IgD-negative memory B cell (primary cell): ENCODE results near the gene EVX2. TPM values are rescaled to one million over a fixed set of nuclear protein-coding genes. Genes with fewer than 3 reads are reported as not detected.
A peak's percentile ranks its signal among the peaks of the same experiment; 100 is the strongest.

Experiments used
- H3K27ac Mint-ChIP-seq, 3 donors: one replicate each; pipeline ENCODE4 v1.8.0; 2020 to 2022; ENCODE audit warnings: mild to moderate bottlenecking in 3 of 3, mixed read lengths in 3 of 3, moderate library complexity in 1 of 3
- H3K27me3 Mint-ChIP-seq: one replicate; pipeline ENCODE4 v1.8.0; 2021; ENCODE audit warnings: mixed read lengths
- H3K36me3 Mint-ChIP-seq: one replicate; pipeline ENCODE4 v1.8.0; 2020; ENCODE audit warnings: mild to moderate bottlenecking, mixed read lengths
- H3K4me1 Mint-ChIP-seq, 3 donors: one replicate each; pipeline ENCODE4 v1.8.0; 2020 to 2022; ENCODE audit warnings: mixed read lengths in 3 of 3, mild to moderate bottlenecking in 1 of 3
- H3K4me3 Mint-ChIP-seq, 4 donors: one replicate each; pipeline ENCODE4 v1.8.0; 2020 to 2022; ENCODE audit warnings: mild to moderate bottlenecking in 4 of 4, mixed read lengths in 4 of 4, moderate library complexity in 3 of 4
- H3K9me3 Mint-ChIP-seq, 3 donors: one replicate each; pipeline ENCODE4 v1.8.0; 2020 to 2021; ENCODE audit warnings: mixed read lengths in 3 of 3, mild to moderate bottlenecking in 1 of 3
- polyA plus RNA-seq: library from polyadenylated mRNA; unstranded; fragments of 300-500 nt; fragmentation: Illumina TruSeq; gene quantifications from one replicate; pipeline ENCODE4 v1.2.3, GENCODE V29; 2021

EVX2 gene
- polyA plus RNA-seq, 1 donor from 2014 or later = not detected

DNA sequence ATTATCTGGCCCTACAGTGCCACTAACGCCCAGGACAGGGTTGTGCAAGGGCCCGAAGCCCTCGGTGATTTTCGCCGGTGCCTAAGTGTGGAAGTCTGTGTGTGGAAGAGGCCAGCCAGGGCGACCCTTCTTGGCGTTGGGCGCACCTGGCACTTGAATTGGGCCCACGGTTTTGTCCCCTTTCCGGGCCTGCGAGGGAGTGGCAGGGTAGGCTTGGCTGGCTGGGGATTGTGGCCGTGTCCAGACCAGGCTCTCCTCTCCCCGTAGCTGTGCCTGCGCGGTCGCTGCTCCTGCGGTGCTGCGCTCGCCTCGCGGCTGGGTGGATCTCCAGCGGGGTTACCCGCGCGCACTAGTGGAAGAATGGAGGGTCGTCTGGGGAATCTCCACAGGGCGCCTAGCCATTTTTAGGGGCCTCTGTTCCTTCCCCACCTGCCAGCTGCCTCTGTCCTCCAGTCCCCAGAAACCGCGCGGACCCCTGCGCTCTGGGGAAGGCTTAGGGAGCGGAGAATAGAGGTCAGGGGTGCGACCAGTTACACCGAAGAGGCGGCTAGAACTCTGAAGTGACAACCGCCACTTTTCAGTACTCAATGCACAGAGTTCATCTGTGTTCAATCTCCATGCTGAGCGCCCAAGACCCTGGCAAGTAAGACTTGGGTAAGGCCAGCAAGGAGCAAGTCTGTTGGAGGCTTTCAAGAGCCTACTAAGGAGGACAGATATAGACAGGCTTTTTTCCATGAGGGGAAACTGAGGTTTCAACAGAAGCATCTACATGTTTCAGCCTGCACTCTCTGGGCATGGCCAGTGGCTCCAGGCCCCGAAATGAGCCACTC, 16.0 kb downstream of the EVX2 start:
- peak overlapping the region in 2 of 4 donors; percentile 23 to 84 for H3K4me3 Mint-ChIP-seq

DNA sequence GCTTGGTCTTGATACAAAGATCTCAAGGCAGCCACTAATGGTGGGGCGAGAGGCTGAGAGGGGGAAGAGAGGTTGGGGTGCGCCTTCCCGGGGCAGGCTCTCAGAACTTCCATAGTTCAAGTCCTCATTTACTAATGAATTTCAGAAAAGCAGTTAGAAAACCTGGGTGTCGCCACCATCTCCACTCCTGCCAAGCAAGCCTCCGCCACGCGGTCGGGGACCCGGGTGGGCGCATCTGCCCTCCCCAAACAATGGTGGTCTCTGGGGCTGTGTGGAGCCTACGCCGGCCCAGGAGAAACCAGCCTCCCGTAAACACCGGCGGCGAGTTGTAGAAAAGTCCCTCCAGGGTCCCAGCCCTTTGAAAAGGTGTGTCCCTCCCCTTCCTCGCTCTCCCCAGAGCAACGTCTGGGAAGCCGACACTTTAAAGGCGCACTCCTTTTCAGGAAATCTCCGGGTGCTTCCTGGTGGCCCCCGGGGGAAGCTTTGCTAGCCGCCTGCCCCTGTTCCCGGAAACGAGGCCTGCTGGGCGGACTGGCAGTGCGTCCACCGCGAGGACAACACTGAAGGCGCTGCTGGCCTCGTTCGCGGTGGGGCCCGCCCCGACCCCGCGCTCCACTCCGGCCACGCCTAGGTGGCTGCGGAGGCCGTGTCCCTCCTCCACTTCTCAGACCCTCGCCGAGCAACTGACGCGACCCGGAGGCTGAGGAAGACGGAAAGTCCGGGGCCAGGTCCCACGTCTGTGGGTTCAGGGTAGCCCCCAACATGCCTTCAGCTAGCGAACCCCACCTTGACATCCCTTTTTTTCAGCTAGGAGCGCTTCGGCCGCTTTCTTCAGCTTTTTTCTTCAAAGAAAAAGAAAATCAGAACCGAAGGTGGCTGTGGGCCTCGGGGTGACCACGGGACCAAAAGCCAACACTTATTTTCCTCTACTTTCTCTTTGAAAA, 16.8 kb downstream of the EVX2 start:
- H3K27me3 Mint-ChIP-seq = peaks cover 58% of the 10 kb centered on the region
- H3K4me3 Mint-ChIP-seq = peak overlapping the region in 2 of 4 donors; percentile 23 to 84
- H3K27ac Mint-ChIP-seq = no peak overlapping the region
- peaks cover 0 to 7% (median 0%) of the 10 kb centered on the region in 3 donors for H3K9me3 Mint-ChIP-seq
- H3K4me1 Mint-ChIP-seq = peaks cover 0 to 9% (median 6%) of the 10 kb centered on the region in 3 donors
- no peaks in the 10 kb centered on the region for H3K36me3 Mint-ChIP-seq

More for the DNA sequence above, 16.0 kb downstream of the EVX2 start:
- Mint-ChIP-seq H3K27me3 (peaks cover 64% of the 10 kb centered on the region), H3K4me1 (peaks cover 0 to 9% (median 6%) of the 10 kb centered on the region in 3 donors), H3K9me3 (peaks cover 0 to 7% (median 0%) of the 10 kb centered on the region in 3 donors), H3K27ac (peak overlapping the region in 1 of 3 donors; percentile 80), H3K36me3 (no peaks in the 10 kb centered on the region)

DNA sequence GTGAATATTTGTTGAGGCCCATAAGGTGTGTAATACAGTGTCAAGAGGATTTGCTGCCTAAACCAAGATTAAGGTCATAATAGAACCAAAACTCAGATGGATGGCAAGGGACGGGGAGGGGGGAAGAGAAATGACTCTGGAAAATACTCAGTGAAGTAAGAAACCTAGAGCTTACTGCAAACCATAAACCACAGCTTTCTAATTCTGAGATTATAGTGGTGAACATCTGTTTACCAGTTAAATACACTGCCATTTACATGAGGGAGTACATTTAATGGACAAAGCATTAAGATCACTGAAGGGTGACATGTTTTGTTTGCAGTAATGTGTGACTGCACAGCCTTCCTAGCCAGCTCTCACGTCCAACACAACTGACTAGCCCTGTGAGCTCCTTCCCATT, 19.8 kb downstream of the EVX2 start:
- Mint-ChIP-seq H3K27me3 (peaks cover 32% of the 10 kb centered on the region), H3K27ac (no peak overlapping the region), H3K4me1 (peaks cover 0 to 9% (median 6%) of the 10 kb centered on the region in 3 donors), H3K36me3 (no peaks in the 10 kb centered on the region), H3K4me3 (no peak overlapping the region), H3K9me3 (peaks cover 0 to 3% (median 0%) of the 10 kb centered on the region in 3 donors)

DNA sequence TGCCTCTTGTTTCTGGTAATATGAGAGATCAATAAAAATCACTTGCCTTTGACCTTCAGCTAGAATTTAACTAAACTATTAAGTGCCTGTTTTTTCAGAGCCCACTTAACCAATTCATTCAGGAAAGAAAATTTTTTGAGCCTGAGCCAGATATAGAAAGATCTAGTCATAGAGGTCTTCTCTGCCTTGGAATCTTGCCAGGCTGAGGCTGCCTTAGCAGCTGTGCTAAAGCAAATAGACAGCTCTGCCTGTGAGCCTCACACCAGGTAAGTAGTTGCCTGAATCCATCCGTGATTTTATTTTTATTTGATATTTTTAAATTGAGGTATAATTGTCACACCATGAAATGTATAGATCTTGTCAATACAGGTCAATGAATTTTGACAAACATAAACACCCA, 27.4 kb downstream of the EVX2 start:
- no peaks in the 10 kb centered on the region for H3K36me3 Mint-ChIP-seq
- peaks cover 0 to 1% (median 0%) of the 10 kb centered on the region in 3 donors for H3K4me1 Mint-ChIP-seq
- H3K9me3 Mint-ChIP-seq = no peaks in the 10 kb centered on the region
- H3K4me3 Mint-ChIP-seq = no peak overlapping the region
- H3K27me3 Mint-ChIP-seq = peaks cover 8% of the 10 kb centered on the region
- no peak overlapping the region for H3K27ac Mint-ChIP-seq

DNA sequence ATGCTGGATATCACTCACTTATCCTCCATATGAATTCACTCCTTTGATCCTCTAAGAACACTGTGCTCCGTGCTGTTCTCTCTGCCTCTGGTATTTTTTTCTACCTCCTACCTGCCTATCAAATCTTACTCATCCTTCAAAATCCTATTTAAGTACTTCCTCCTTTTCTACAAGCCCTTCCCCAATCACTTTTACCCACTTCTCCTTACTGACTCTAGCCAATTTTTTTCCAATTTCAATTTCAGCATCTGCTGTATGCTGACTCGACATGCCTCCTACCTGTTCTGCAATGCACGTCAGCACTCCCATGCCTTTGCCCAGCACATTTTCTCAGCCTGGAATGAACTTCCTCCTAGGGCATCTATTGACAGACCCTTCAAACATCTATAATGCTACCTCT, 44.4 kb downstream of the EVX2 start:
- peaks cover 10% of the 10 kb centered on the region for H3K27me3 Mint-ChIP-seq
- no peak overlapping the region for H3K27ac Mint-ChIP-seq
- H3K9me3 Mint-ChIP-seq = peaks cover 2 to 4% (median 2%) of the 10 kb centered on the region in 3 donors
- no peaks in the 10 kb centered on the region for H3K36me3 Mint-ChIP-seq
- no peak overlapping the region for H3K4me3 Mint-ChIP-seq
- H3K4me1 Mint-ChIP-seq = peaks cover 0 to 3% (median 0%) of the 10 kb centered on the region in 3 donors

DNA sequence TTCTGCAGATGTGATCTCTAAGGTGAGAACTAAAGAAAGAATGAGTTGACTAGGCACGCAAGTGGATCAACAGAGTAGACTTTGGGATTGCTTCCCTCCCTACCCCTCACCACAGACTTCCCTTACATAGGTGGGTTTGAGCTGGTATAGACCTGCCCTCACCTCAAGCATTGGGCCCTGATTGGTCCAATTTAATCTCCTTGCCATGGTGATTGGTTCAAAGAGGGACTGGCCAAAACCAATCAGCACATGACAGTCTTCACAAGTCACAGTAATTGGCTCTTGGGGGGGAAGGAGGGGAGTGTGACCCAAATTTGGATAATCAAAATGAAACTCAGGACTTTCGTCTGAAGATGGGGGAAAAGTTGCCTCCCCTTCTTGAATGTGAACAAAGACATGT, 45.1 kb downstream of the EVX2 start:
- Mint-ChIP-seq H3K4me3 (no peak overlapping the region), H3K27ac (no peak overlapping the region), H3K27me3 (peaks cover 10% of the 10 kb centered on the region), H3K9me3 (peaks cover 2 to 5% (median 4%) of the 10 kb centered on the region in 3 donors), H3K36me3 (no peaks in the 10 kb centered on the region), H3K4me1 (peaks cover 0 to 3% (median 0%) of the 10 kb centered on the region in 3 donors)

DNA sequence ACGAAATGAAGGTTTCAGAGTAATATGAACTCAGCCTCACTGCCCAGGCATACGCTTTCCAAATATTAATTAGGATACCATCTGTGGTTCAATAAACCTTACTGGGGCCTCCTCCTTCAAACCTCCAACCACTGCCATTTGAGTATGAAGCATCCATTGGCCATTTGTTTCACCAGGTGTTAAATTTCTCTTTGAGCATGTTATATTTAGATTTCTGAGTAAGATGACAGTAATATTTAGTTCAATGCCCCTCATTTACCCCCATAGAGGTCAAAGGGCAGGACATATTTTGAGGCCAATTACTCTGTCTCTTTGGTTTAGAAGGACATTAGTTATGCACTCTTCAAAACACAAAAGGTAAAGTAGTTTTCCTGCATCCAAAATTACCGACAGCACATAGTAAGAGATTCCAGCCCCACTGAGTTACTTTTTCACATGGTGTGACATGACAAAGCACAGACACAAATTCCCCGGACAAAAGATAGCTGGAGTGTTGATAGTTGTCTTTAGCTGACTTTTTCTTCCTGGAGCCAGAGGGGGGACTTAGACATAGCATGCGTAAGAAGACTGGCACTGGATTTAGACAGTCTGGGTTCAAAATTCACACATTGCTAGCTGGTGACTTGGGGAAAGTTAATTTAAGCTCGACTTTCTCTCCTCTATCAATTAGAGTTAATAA, 48.6 kb downstream of the EVX2 start:
- Mint-ChIP-seq H3K27me3 (peaks cover 10% of the 10 kb centered on the region), H3K36me3 (no peaks in the 10 kb centered on the region), H3K27ac (no peak overlapping the region), H3K4me1 (peaks cover 0 to 3% (median 0%) of the 10 kb centered on the region in 3 donors), H3K4me3 (no peak overlapping the region), H3K9me3 (peaks cover 0 to 2% (median 0%) of the 10 kb centered on the region in 3 donors)

DNA sequence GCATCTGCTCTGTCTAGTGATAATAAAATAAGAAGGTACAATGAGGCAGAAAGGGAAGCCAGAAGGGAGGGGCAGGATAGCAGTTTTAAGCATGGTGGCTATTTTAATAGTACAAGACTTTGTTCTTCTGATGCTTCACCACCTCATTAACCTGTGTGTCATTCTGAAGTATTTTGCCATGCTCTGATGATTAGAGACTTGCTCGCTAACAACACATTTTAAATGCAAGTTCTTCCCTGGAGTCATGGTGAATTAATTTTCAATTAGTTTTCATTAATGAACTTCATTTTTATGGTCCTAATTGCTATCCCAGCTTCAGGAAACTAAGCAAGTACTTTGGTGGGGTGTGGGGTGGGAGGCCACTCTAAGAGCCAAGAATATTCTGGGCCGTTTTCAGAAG, 56.0 kb downstream of the EVX2 start:
- no peak overlapping the region for H3K27ac Mint-ChIP-seq
- H3K9me3 Mint-ChIP-seq = no peaks in the 10 kb centered on the region
- peaks cover 3% of the 10 kb centered on the region for H3K27me3 Mint-ChIP-seq
- peaks cover 1% of the 10 kb centered on the region for H3K36me3 Mint-ChIP-seq
- H3K4me1 Mint-ChIP-seq = no peaks in the 10 kb centered on the region
- H3K4me3 Mint-ChIP-seq = no peak overlapping the region

Other genes starting within 250 kb of the EVX2 start
- 10.4 TPM for gene LNPK, start 81.7 kb downstream of the EVX2 start, polyA plus RNA-seq
- not detected for gene HOXD13, start 8.8 kb upstream of the EVX2 start, polyA plus RNA-seq
- gene HOXD12, start 15.8 kb upstream of the EVX2 start, polyA plus RNA-seq = not detected
- gene HOXD11, start 23.3 kb upstream of the EVX2 start, polyA plus RNA-seq = not detected
- gene HOXD10, start 32.8 kb upstream of the EVX2 start, polyA plus RNA-seq = not detected
- gene HOXD9, start 38.8 kb upstream of the EVX2 start, polyA plus RNA-seq = not detected
- gene HOXD8, start 45.7 kb upstream of the EVX2 start, polyA plus RNA-seq = not detected
- gene HOXD4, start 67.6 kb upstream of the EVX2 start, polyA plus RNA-seq = not detected
- not detected for gene HOXD3, start 73.3 kb upstream of the EVX2 start, polyA plus RNA-seq
- gene HOXD1, start 104.7 kb upstream of the EVX2 start, polyA plus RNA-seq = not detected
- gene MTX2, start 185.5 kb upstream of the EVX2 start, polyA plus RNA-seq = 21.7 TPM